Type B pancreatic cell (in vitro differentiated cells): ENCODE results near the gene EMILIN1. TPM values are rescaled to one million over a fixed set of nuclear protein-coding genes. Genes with fewer than 3 reads are reported as not detected.

Source experiments
- DNase-seq: peaks from one replicate; pipeline ENCODE4 v3.0.0; 2021; ENCODE audit warnings: mixed read lengths; ENCODE audit not compliant: unreplicated experiment; ENCODE audit errors: extremely low spot score
- H3K27ac Mint-ChIP-seq: 2 replicates; pipeline ENCODE4 v1.8.0; 2021; ENCODE audit warnings: mild to moderate bottlenecking, mixed read lengths
- H3K27me3 Mint-ChIP-seq: 2 replicates; pipeline ENCODE4 v1.8.0; 2021; ENCODE audit warnings: mixed read lengths
- H3K36me3 Mint-ChIP-seq: 2 replicates; pipeline ENCODE4 v1.8.0; 2021; ENCODE audit warnings: mixed read lengths
- H3K4me1 Mint-ChIP-seq: one replicate; pipeline ENCODE4 v1.8.0; 2021; ENCODE audit warnings: mixed read lengths; ENCODE audit not compliant: unreplicated experiment
- H3K4me3 Mint-ChIP-seq: 2 replicates; pipeline ENCODE4 v1.8.0; 2021; ENCODE audit warnings: mild to moderate bottlenecking, mixed read lengths
- H3K9me3 Mint-ChIP-seq: 2 replicates; pipeline ENCODE4 v1.8.0; 2021; ENCODE audit warnings: mixed read lengths
- total RNA-seq: library from RNA; stranded (reverse); gene quantifications from 2 replicates; pipeline ENCODE4 v1.2.1, GENCODE V29; 2021; ENCODE audit warnings: low replicate concordance
- TF ChIP-seq, protein P1 (sequence below): fragments of 200-600 bp; sonication (generic); conservative IDR thresholded peaks from 2 replicates; pipeline ENCODE4 v1.5.0; 2021; ENCODE audit warnings: antibody characterized with exemption, mild to moderate bottlenecking

Gene EMILIN1
- total RNA-seq, 1 donor from 2014 or later = 60.7 TPM

DNA sequence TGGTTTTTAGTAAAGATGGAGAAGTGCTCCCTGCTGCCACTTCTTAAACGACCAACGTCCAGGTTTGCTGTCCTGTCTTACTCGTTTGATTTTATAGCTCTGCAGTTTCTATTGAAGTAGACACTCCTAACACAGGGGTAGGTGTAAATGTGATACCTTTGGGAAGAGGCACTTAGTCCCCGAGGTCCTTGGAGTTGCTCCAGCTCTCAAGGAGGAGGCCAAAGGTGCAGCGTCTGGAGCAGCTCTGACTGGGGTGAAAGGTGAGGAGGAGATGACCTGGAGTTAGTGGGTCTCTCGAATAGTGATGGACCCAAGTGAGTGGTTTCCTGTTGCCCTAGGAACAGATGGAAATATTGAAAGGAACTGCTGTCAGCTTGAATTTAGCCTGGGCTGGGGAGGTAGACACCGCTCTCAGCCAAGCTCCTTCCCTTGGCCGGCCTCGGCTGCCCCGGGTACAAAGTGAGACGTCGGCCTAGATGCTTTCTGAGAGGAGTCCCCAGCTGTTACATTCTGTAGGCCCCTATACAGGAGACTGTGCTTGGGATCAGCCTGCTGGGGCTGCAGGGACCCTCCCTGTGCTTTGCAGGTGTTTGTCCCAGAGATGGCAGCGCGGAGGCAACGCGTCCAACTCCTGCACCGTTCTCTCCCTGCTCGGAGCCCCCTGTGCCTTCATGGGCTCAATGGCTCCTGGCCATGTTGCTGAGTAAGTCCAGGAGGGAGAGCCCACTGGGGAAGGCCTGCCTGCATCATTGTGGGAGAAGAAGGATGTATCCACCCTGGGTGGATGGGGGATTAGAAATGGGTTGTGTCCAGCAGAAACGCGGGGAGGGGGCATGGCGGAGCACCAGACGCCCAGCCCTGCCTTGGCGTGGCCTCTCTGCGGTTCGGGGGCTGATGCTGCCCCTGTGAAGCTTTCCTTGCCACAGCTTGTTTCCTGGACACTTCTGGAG is 13.6 kb downstream of the EMILIN1 start:
- no peaks in the 10 kb centered on the region for H3K36me3 Mint-ChIP-seq
- peaks cover 10% of the 10 kb centered on the region for H3K27me3 Mint-ChIP-seq
- no peak for DNase-seq
- H3K4me3 Mint-ChIP-seq = no peak overlapping the region
- no peaks in the 10 kb centered on the region for H3K9me3 Mint-ChIP-seq
- H3K4me1 Mint-ChIP-seq = peaks cover 17% of the 10 kb centered on the region
- TF ChIP-seq, protein P1, sequence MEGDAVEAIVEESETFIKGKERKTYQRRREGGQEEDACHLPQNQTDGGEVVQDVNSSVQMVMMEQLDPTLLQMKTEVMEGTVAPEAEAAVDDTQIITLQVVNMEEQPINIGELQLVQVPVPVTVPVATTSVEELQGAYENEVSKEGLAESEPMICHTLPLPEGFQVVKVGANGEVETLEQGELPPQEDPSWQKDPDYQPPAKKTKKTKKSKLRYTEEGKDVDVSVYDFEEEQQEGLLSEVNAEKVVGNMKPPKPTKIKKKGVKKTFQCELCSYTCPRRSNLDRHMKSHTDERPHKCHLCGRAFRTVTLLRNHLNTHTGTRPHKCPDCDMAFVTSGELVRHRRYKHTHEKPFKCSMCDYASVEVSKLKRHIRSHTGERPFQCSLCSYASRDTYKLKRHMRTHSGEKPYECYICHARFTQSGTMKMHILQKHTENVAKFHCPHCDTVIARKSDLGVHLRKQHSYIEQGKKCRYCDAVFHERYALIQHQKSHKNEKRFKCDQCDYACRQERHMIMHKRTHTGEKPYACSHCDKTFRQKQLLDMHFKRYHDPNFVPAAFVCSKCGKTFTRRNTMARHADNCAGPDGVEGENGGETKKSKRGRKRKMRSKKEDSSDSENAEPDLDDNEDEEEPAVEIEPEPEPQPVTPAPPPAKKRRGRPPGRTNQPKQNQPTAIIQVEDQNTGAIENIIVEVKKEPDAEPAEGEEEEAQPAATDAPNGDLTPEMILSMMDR = no peak
- H3K27ac Mint-ChIP-seq = peak overlapping the region; percentile 62

DNA sequence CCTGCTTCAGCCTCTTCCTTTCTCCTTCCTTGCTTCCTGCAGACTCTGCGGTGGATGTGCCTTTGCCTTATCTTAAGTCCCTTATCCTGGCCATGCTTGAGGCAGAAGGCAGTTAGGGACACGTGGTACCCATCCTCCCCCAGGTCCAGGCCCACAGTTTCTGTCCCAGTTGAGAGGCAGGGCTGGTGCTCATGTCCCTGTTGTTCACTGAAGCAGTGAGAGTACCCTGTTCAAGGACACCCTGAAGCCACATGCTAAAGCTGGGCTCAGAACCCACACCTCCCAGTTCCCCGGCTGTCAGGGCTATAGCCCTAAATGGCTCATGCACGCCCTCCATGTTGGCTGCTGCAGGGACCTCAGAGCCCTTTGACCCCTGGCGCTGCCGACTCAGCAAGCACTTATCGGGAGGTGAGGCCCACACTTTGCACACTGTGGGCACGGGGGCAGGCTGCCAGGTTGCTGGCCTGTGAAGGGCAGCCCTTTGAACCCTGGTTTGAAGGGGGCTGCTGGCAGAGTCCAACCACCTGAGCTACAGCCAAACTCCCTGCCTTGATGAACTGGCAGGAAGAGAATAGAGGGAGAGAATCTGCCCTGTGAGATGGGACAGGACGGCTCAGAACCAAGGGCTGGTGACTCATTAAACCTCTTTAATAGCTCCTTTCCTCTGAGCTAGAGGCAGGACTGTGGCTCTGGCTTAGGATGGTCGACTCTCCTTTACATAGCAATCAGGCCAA is 14.4 kb downstream of the EMILIN1 start:
- peaks cover 17% of the 10 kb centered on the region for H3K4me1 Mint-ChIP-seq
- H3K27ac Mint-ChIP-seq = peak overlapping the region; percentile 62
- TF ChIP-seq, protein P1 = no peak
- DNase-seq = no peak
- no peaks in the 10 kb centered on the region for H3K36me3 Mint-ChIP-seq
- H3K9me3 Mint-ChIP-seq = no peaks in the 10 kb centered on the region
- H3K27me3 Mint-ChIP-seq = peaks cover 4% of the 10 kb centered on the region
- no peak overlapping the region for H3K4me3 Mint-ChIP-seq

- Mint-ChIP-seq H3K4me3 (no peak overlapping the region), H3K36me3 (no peaks in the 10 kb centered on the region), H3K4me1 (peaks cover 17% of the 10 kb centered on the region), H3K27me3 (no peaks in the 10 kb centered on the region), H3K27ac (peak overlapping the region; percentile 48), H3K9me3 (no peaks in the 10 kb centered on the region)
- TF ChIP-seq, protein P1 = no peak
- no peak for DNase-seq
Measured at GRCh38 chr2:27093430-27094352, 15.3 kb downstream of the EMILIN1 start.

GRCh38 chr2:27094353-27094984 is 16.1 kb downstream of the EMILIN1 start:
- DNase-seq = no peak
- no peaks in the 10 kb centered on the region for H3K27me3 Mint-ChIP-seq
- H3K27ac Mint-ChIP-seq = peak overlapping the region; percentile 48
- TF ChIP-seq, protein P1 = no peak
- no peaks in the 10 kb centered on the region for H3K36me3 Mint-ChIP-seq
- peaks cover 17% of the 10 kb centered on the region for H3K4me1 Mint-ChIP-seq
- H3K9me3 Mint-ChIP-seq = no peaks in the 10 kb centered on the region
- no peak overlapping the region for H3K4me3 Mint-ChIP-seq

GRCh38 chr2:27095427-27095744 is 17.0 kb downstream of the EMILIN1 start:
- peak overlapping the region; percentile 29 for H3K27ac Mint-ChIP-seq
- H3K36me3 Mint-ChIP-seq = no peaks in the 10 kb centered on the region
- peaks cover 17% of the 10 kb centered on the region for H3K4me1 Mint-ChIP-seq
- no peak for DNase-seq
- H3K27me3 Mint-ChIP-seq = no peaks in the 10 kb centered on the region
- TF ChIP-seq, protein P1 = no peak
- H3K4me3 Mint-ChIP-seq = peak overlapping the region; percentile 83
- no peaks in the 10 kb centered on the region for H3K9me3 Mint-ChIP-seq
